Cardiac septum (tissue), 1 donor: ENCODE data around the gene PARM1. TPM values are rescaled to one million over a fixed set of nuclear protein-coding genes. Genes with fewer than 3 reads are reported as not detected.

Experiments
- DNase-seq: peaks from one replicate; pipeline ENCODE4 v3.0.0-alpha.2; 2020; ENCODE audit warnings: low spot score
- intact Hi-C: fragments of 100-400 bp; cut with DNase I; formaldehyde crosslinking; loops from one replicate; pipeline ENCODE4 v1.14.0; 2022
- total RNA-seq: library from RNA; stranded (reverse); fragmentation: NEBNext Ultra II Directional; extraction: Animal tissue kit (Norgen Biotek cat#: 25700); gene quantifications from one replicate; pipeline ENCODE4 v1.2.1, GENCODE V29; 2021
- donor health status: DM: no; HTN: no; CAD: no.

PARM1 gene
- total RNA-seq, 1 donor from 2014 or later = 74.4 TPM

DNA sequence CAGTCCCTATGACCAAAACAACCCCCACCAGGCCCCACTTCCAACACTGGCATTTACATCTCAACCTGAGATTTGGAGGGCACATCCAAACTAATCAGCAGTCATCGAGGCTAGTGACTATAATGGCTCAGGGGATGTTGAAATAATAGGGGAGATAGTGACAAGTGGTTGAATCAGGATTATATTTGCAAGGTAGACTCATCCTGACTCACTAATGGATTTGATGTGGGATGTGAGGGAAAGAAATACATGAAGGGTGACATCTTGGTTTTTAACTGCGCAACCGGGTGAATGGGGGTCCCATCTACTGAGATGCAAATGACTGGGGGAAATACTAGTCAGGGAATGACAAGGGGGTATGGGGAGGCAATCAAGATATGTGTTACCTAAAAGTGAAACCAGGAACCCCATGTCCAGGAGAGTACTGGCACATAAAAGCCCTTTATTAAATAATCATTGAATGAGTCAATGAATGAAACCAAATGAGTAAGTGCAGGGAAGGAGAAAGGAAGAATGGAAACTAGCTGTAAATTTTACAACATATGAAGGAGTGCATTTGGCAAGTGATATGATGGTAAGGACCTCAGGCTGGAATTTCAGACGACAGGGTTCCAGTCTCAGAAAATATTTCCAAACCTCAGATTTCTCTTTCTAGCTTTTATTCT is 78.3 kb downstream of the PARM1 start:
- intact Hi-C loops = no loop called here

DNA sequence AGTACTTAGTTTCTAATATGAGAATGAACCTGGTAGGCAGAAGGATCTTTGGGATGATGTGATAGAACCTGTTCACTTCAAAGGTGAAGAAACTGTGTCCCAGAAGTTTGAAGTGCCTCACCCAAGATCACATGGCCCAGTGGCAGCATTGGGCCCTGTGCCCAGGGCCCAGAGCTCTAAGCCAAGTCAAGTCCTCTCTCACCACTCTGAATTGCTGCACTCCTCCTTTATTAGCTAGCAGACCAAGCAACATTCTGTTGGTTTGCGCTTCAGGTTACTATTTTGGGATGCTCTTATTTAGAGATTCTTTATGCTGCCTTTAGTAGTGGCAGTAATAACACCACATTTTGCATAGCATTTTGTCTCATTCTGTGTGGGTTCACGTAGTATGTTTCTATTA is 82.7 kb downstream of the PARM1 start:
- no peak for DNase-seq
- intact Hi-C loops = loop anchor here (5.0 kb wide), 1 partner anchor 43 kb away; no protein-coding TSS in a partner anchor

More for the DNA sequence above, 78.3 kb downstream of the PARM1 start:
- DNase-seq = no peak

DNA sequence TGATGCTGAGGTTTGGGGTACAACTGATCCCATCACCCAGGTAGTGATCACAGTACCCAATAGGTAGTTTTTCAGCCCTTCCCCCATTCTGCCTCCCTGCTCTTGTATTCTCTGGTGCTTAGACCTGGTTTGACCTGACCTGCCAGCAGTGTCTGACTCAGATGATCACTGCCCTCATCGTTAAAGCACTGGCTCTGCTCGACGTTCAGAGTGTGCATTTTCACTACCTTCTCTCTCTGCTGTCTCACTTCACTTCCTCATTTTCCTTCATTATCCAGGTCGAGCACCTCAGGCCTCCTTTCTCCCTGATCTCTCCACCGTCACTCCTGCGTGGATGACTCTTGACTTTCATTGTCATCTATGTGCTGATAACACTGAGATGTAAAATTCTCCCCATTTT is 83.6 kb downstream of the PARM1 start:
- intact Hi-C loops = loop anchor here (5.0 kb wide), 1 partner anchor 44 kb away; no protein-coding TSS in a partner anchor

DNA sequence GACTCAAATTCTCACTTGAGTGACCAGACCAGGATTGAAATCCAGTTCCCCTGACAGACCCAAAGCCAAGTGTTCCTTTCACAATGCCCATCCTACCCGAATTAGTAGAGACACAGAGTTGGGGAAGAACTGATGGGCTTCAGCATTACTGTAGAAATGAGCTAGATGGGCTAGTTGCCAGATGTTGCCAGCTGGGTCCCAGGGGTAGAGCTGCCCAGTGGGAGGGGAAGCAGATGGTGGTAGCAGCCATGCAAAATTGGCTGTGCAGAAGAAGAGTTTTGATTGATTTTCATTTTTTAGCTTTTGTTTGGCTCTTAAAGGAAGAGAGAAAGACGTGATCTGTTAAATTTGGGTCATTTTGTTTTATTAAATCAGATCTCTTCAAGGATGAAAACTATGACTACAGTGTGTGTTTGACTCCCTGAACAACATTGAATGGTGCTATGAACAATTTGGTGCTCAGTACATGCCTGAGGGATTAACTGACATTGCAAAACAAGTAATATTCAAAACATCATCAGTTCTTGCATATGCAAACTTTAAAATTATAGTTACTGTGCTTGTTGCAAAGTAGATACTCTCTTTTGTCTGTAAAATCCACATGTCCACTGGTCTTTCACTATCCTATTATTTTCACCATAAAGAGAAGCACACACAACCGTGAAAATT is 86.0 kb downstream of the PARM1 start:
- intact Hi-C loops = loop anchor here (5.0 kb wide), 1 partner anchor 47 kb away; no protein-coding TSS in a partner anchor
- DNase-seq = no peak

More for the DNA sequence above, 83.6 kb downstream of the PARM1 start:
- no peak for DNase-seq

DNA sequence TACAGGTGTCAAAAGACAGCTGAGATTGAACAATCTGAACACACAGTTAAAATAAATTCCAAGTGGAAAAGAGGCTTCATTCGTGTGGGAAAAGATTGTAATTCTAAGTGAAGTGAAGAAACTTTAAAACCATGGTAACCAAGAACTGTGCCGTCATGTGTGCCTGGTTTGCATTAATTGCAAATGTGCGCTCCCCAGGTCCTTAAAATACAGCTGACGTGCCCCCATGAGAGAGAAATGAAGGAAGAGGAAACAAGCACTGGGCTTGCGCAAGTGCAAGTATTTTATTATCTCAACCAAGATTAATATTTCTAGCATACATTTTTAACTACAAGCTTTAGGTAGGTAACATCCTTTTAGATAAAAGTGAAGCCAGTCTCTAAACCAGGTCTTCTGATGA is 92.5 kb downstream of the PARM1 start:
- intact Hi-C loops = no loop called here
- no peak for DNase-seq

DNA sequence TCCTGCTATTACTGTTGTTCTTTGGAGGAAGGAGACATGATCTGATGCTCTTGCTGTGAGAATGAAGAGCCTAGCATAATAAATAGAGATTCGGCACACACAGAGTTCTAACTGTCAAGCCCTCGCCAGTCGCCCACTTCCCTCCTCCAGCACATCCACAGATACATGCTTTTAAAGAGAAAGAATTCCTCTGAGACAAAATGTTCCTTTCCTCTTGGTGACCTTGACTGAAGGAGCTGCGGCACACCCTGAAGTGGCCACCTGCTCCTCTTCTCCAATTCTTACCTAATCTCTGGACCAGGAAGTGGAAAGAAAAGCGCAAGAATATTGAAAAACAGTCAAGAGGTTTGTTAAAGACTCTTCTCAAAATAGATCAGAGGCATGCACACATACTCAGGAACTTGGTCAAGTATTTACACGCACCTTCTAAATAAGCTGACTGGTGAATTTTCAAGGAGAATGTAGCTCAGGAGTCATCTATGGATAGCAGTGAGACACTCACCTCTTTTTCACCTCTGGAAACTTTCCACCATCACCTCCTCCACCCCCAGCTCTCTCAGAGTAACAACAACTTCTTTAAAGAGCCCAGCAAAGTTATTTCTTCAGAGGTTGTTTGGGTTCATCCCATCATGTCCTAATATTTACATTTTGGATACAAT is 95.4 kb downstream of the PARM1 start:
- DNase-seq = no peak
- intact Hi-C loops = no loop called here

DNA sequence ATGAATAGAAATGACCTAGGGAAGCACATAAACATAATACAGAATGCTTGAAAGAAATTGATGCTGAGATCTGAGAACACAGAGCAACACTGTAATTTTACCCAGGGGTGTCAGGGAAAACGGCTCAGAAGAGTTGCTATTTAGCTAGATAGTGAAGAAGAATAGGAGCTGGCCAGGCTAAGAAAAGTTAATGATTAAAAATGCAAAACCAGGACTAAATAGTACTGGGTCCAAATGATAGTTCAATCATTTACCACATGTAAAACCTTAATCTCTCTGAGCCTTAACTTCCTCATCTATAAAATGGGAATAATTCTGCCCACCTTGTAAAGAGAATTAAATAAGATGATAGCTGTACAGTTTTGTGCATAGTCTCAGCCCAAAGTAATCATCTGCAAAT is 97.1 kb downstream of the PARM1 start:
- intact Hi-C loops = no loop called here
- no peak for DNase-seq

DNA sequence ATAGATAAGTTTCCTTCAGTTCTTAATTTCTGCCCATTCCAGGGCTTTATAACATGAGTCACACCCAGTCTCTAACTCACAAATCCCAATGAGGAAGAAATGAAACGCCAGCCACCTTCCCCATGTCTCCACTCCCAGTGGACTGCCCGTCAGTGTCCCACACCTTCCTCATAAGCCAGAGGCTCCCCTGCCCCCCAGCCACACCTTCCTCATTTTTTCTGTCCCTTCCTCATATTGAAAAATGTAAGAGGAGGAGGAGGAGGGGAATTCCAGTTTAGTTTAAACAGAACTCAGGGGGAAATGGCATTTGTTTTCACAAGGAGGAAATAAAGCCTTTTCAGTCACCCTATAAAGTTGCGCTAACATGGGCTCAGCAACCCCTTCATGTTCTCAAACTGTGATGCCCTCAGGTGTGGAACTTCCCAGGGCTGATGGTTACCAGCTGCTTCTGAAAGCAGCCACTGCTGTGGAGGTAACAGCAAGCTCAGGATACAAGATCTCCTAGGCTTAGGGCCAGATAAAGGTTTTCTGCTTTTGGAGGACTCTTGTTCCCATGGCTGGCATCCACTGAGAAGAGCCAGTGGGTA is 97.8 kb downstream of the PARM1 start:
- intact Hi-C loops = no loop called here

DNA sequence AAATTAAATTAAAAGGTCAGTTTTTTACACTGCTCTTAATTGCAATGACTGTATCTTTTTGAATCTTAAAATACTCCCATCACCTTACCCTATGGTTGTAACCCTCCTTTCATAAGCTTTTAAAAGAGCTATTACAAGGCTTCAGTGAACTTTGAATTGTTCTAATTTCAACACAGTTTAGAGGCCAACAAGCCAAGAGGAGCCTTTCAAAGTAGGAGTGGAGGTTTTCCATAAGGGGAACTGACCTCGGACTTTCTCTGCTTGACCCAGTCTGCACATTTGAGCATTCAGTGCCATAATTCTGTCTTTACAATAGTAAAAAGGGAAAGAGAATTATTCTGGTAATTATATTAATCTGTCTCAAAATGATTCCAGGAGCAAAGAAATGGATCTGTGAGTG is 98.9 kb downstream of the PARM1 start:
- intact Hi-C loops = no loop called here

More for the DNA sequence above, 97.8 kb downstream of the PARM1 start:
- no peak for DNase-seq

DNA sequence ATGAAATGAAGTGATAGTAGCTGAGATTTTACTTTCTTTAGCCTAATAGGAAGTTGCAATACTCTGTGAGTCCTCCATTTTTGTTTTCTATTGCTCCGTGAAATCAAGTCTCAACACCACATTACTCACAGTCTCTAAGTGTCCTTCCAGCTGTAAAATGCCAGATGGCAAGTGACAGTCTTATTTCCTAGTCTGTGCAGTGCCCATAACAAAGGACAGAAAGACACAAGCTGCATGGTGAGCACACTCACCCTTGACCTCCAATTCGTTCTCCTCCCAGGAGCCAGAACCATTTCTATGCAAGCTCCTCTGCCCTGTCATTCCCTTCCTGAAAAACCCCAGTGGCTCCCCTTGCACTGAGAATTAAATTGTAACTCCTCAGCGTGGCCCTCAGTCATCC is 101.6 kb downstream of the PARM1 start:
- no peak for DNase-seq
- intact Hi-C loops = no loop called here

More for the DNA sequence above, 98.9 kb downstream of the PARM1 start:
- DNase-seq = no peak

DNA sequence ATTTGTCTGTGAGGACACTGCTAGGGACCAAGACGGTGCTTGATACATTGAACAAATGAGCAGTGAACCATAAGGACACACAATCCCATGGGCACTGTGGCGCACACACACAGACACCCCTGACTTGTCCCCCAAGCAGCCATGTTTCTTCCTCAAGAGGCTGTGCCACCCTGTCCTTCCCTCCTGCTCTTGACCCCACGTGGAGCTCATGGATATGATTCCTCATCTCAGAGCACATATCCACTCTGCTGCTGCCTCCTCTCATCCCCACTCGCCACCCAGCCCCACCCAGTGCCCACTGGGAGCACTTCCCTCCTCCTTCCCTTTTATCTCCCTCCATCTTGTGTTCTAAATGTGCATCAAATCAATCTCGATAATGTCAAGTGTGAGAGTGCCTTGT is 102.4 kb downstream of the PARM1 start:
- DNase-seq = no peak
- intact Hi-C loops = no loop called here

DNA sequence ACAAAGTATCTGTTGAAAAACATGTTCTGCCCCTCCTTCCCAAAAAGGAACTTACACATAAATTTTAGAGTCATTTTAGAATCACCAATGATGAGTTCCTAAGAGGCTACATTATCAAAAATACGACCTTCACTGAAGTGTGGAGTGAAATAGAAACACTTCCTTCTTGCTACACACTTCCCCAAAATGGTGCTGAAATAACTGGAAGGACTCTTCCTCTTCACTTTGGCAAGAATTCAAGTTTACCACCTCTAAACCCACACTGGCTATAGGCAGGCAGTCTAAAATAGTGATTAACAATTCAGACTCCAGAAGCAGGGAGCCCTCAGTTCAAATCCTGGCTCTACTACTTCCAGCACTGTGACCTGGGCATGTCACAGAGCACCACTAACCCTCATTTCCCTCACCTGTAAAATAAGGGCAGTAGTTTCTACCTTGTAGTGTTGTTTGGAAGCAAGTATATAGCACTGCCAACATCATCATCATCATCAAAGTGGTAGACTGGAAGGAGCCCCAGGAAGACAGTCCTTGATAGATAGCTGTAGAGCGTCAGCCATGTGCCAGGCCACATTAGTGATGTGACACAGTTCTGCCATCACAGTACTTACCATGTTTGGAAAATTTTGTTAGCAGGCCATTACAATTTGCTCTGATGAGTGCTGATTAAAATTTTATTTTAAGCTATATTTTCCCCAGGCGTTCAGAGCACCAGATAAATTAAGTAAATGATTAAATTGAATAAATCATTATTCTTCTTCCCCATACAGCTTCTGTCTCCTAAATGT is 103.3 kb downstream of the PARM1 start:
- intact Hi-C loops = no loop called here
- no peak for DNase-seq

DNA sequence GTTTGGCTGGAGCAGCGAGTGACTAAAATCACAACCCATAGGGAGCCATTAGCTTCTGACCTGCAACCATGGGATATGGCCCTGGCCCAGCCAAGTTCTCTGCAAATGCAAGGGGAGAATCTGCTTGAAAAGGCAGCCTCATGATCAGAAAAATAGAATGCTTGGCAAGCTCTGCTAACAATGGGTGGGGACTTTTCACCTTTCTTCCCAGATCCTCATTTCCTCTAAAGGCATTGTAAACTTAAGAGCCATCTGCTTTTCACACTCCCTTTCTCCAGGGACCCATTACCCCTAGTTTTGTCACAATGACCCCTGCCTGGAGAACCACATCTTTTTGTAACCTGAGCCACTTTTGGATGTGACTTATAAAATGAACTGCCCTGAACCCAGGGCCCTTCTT is 104.3 kb downstream of the PARM1 start:
- DNase-seq = no peak
- intact Hi-C loops = no loop called here

DNA sequence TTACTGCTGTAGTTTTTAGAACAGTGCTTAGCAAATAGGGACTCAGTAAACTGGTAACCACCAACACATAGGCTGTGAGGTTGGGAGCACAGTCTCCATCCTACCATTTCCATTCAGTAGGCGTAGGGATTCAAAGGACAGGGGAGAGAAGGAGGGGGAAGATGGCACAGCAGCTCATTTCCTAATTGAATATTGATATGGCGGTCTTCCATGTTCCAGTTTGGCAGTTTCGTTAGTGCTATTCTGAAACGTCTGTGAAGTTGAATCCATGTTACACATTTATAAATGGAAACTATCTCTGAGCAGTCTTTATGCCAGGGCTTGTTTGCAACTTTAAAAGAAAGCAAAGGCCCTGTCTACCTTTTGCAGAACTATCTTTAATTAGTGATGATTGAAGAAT is 105.5 kb downstream of the PARM1 start:
- DNase-seq = no peak
- intact Hi-C loops = no loop called here

DNA sequence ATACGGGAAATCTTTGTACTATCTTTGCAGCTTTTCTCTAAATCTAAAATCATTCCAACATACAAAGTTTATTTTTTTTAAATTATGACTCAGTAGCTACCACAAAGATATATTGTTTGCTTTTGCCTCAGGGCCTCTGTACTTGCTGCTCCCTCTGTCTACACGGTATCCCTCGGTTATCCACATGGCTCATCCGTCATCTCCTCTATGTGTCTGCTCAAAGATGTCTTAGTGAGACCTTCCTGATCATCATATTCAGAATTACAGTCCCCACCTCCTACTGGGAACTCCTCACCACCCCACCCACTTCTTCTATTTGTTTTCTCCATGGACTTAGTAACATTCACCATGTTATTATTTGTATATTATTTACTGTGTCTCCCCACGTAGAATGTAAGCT is 107.8 kb downstream of the PARM1 start:
- intact Hi-C loops = no loop called here

DNA sequence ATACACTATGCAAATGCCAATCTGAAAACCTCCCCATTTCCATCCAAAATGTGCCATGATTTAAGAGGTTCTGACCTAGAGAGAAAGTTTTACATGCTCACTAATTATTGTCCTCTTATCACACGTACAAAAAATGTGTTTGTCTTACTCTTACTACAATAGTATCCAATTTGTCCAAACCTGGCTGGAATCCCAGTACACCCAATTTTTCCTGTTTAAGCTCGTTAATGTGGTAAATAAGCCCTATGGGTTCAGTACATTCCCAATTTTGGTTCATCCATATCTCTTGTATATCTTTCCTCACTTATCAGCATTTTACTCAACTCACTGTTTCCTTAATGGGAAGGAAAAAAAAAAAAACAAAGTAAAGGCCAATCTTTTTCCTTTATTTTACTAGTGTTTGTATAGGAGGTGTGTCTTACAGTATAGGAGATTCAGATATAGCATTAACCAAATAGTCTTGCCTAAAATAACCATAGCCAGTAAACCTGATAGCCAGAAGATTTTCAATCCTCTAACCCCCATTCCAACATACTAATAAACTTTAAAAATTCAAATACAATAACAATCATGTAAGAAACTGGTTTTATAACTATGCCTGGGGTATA is 109.8 kb downstream of the PARM1 start:
- intact Hi-C loops = no loop called here
- no peak for DNase-seq

More for the DNA sequence above, 107.8 kb downstream of the PARM1 start:
- no peak for DNase-seq

DNA sequence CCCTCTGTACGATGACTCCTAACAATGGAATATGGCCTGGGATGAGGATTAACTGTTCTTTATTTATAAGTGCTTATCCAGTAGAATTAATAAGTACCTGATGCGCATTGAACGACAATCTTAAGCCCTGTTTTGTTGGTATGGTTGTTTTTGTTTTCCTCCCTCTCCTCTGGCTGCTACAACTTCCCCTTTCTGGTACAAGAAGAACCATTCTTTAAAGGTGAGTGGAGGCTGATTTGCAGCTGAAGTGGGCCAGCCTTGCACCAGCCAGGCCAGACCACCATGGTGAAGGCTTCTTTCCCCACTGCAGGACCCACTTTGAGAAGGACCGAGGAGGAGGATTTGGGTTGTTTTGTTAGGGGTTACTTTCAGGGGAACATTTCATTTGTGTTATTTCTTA is 113.3 kb downstream of the PARM1 start:
- DNase-seq = no peak
- intact Hi-C loops = no loop called here

DNA sequence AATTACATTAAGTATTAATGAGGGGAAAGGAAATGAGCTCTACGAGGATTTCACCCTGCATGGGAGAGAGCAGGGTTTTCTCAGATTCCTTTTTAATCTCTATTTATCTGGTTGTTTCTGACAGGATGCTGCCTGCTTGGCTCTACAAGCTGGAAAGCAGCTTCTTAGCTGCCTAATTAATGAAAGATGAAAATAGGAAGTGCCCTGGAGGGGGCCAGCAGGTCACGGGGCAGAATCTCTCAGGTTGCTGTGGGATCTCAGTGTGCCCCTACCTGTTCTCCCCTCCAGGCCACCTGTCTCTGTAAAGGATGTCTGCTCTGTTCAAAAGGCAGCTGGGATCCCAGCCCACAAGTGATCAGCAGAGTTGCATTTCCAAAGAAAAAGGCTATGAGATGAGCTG is 113.7 kb downstream of the PARM1 start:
- intact Hi-C loops = no loop called here
- no peak for DNase-seq

DNA sequence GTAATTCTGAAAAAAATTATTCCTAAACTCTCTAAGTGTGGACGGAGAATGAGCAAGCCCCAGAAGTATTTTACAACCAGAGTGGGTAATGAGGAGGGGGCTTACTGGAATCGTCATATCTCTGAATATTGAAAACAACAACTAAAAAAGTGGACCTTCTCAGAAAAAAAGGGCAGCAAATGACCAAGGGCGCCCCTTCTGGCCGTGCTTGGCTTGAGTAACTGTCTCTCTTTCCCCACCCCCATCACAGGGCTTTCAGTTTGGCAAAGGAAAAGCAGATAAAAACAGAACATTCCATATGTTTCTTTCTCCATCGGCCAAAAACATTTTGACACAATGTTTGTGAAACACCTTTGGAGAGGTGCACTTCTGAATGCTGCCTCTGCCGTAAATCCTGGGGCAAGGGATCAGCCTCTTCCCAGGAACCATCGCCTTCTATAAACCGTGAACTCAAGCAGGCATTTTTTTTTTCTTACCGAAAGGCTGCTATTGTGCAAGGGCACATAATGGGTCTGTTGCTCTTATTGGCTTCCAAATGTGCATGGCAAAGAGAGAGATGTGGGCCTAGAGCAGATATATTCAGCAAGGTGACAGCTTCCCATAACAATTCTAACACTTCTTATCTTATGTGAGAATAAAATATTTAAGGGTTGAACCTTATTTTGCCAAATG is 115.4 kb downstream of the PARM1 start:
- no peak for DNase-seq
- intact Hi-C loops = no loop called here
